ENCODE measurements around the gene GNB2. TPM values are rescaled to one million over a fixed set of nuclear protein-coding genes. Genes with fewer than 3 reads are reported as not detected.

The GNB2 gene
- total and polyA plus RNA-seq, 2 of the 13 experiments (the other 11 are each of a cell fraction or from before 2014, with no cell fraction given): 48.3 to 67.1 TPM

GRCh38 chr7:100720671-100721504 is 47.3 kb downstream of the GNB2 start (continued):
- TF ChIP-seq RERE (CRISPR knock-in tag; IDR thresholded peaks at IDR 0.05; ENCODE audit: low read depth) (no peak), CEBPG (CRISPR knock-in tag; IDR thresholded peaks at IDR 0.05) (no peak), TCF7 (IDR thresholded peaks at IDR 0.05; ENCODE audit: low read depth) (no peak), ZBED4 (CRISPR knock-in tag; IDR thresholded peaks at IDR 0.05; ENCODE audit: borderline replicate concordance) (no peak), ZNF597 (CRISPR knock-in tag; IDR thresholded peaks at IDR 0.05) (no peak), ZNF547 (CRISPR knock-in tag; IDR thresholded peaks at IDR 0.05) (no peak), TBP (CRISPR knock-in tag; IDR thresholded peaks at IDR 0.05) (no peak), SMAD1 (CRISPR knock-in tag; IDR thresholded peaks at IDR 0.05; ENCODE audit: borderline replicate concordance, low read depth) (0 out of 2 replicates have a peak, but pooled peaks have one; percentile 47), ZFP36 (IDR thresholded peaks at IDR 0.05; ENCODE audit: borderline replicate concordance, low read depth, low read length, partially characterized antibody) (no peak), CBFB (CRISPR knock-in tag; IDR thresholded peaks at IDR 0.05) (no peak), TRIM24 (CRISPR knock-in tag; IDR thresholded peaks at IDR 0.05) (no peak), CERS6 (CRISPR knock-in tag; IDR thresholded peaks at IDR 0.05) (no peak), ZKSCAN5 (CRISPR knock-in tag; IDR thresholded peaks at IDR 0.05) (no peak), SMARCC2 (IDR thresholded peaks at IDR 0.05) (no peak), HOMEZ (CRISPR knock-in tag; IDR thresholded peaks at IDR 0.05; ENCODE audit: low read depth) (no peak), SALL2 (CRISPR knock-in tag; IDR thresholded peaks at IDR 0.05) (no peak)
